Measurements from ENCODE around the gene CCDC196. TPM values are rescaled to one million over a fixed set of nuclear protein-coding genes. Genes with fewer than 3 reads are reported as not detected.

Gene CCDC196
- polyA plus RNA-seq, 3 donors: not detected

- no peaks in the 10 kb centered on the region for H3K36me3 Mint-ChIP-seq
- H3K4me1 Mint-ChIP-seq: no peaks in the 10 kb centered on the region
- H3K36me3 ChIP-seq (replicated peaks in 1 of 2; ENCODE audit: control insufficient read depth in 1 of 2, insufficient read depth in 2 of 2, low read length in 2 of 2): no peaks in the 10 kb centered on the region
- intact Hi-C loops (cut with micrococcal nuclease): no loop called here
- H4K20me1 ChIP-seq (ENCODE audit: insufficient read depth, low read length): no peaks in the 10 kb centered on the region
- H3K9ac ChIP-seq (ENCODE audit: insufficient read depth, low read length, poor library complexity, severe bottlenecking): no peak overlapping the region
- peaks cover 0 to 11% (median 7%) of the 10 kb centered on the region in 7 donors for H3K9me3 Mint-ChIP-seq
- no peaks in the 10 kb centered on the region for H3K27me3 ChIP-seq (ENCODE audit: control insufficient read depth in 2 of 2, insufficient read depth in 2 of 2, low read length in 2 of 2)
- no peak overlapping the region for H3K4me3 Mint-ChIP-seq
- H3K27ac ChIP-seq (ENCODE audit: low read depth in 1 of 2, low read length in 2 of 2): no peak overlapping the region
- H3K27ac Mint-ChIP-seq: no peak overlapping the region
- TF ChIP-seq CTCF (IDR thresholded peaks at IDR 0.05): no peak
- no peaks in the 10 kb centered on the region for H3K27me3 Mint-ChIP-seq (ENCODE audit: low read depth in 3 of 3)
- H3K4me3 ChIP-seq (replicated peaks in 1 of 3; ENCODE audit: low read depth in 2 of 3, low read length in 3 of 3): no peak overlapping the region
- no peaks in the 10 kb centered on the region for H3K4me1 ChIP-seq (ENCODE audit: control insufficient read depth in 1 of 2, insufficient read depth in 2 of 2, low read length in 2 of 2)
- H2AFZ ChIP-seq (ENCODE audit: insufficient read depth, low read depth, low read length, poor library complexity, severe bottlenecking): no peak overlapping the region
- DNase-seq: no peak
- peaks cover 0 to 6% of the 10 kb centered on the region in 2 donors for H3K9me3 ChIP-seq (replicated peaks in 1 of 2; ENCODE audit: control insufficient read depth in 1 of 2, insufficient read depth in 1 of 2, low read length in 2 of 2)
- no peak overlapping the region for H3K4me2 ChIP-seq (replicated peaks; ENCODE audit: extremely low read depth, low read length, poor library complexity, severe bottlenecking)
- WGBS (ENCODE audit: insufficient coverage): no CpG with 5 or more reads among the region's 2 CpGs
- H3K79me2 ChIP-seq (ENCODE audit: insufficient read depth, low read length): no peaks in the 10 kb centered on the region
Observed at GRCh38 chr14:66444271-66444927, 41.8 kb upstream of the CCDC196 start.

- Mint-ChIP-seq H3K27me3 (ENCODE audit: low read depth in 3 of 3) (peaks cover 0 to 2% (median 0%) of the 10 kb centered on the region in 3 donors), H3K9me3 (peaks cover 0 to 6% (median 0%) of the 10 kb centered on the region in 7 donors), H3K4me3 (no peak overlapping the region), H3K27ac (no peak overlapping the region), H3K4me1 (no peaks in the 10 kb centered on the region), H3K36me3 (no peaks in the 10 kb centered on the region)
- Histone ChIP-seq H3K79me2 (ENCODE audit: insufficient read depth, low read length) (no peaks in the 10 kb centered on the region), H4K20me1 (ENCODE audit: insufficient read depth, low read length) (no peaks in the 10 kb centered on the region), H3K9me3 (replicated peaks in 1 of 2; ENCODE audit: control insufficient read depth in 1 of 2, insufficient read depth in 1 of 2, low read length in 2 of 2) (no peaks in the 10 kb centered on the region), H3K27ac (ENCODE audit: low read depth in 1 of 2, low read length in 2 of 2) (no peak overlapping the region), H3K9ac (ENCODE audit: insufficient read depth, low read length, poor library complexity, severe bottlenecking) (no peak overlapping the region), H3K36me3 (replicated peaks in 1 of 2; ENCODE audit: control insufficient read depth in 1 of 2, insufficient read depth in 2 of 2, low read length in 2 of 2) (no peaks in the 10 kb centered on the region), H3K27me3 (ENCODE audit: control insufficient read depth in 2 of 2, insufficient read depth in 2 of 2, low read length in 2 of 2) (no peaks in the 10 kb centered on the region), H2AFZ (ENCODE audit: insufficient read depth, low read depth, low read length, poor library complexity, severe bottlenecking) (no peak overlapping the region), H3K4me1 (ENCODE audit: control insufficient read depth in 1 of 2, insufficient read depth in 2 of 2, low read length in 2 of 2) (no peaks in the 10 kb centered on the region), H3K4me3 (replicated peaks in 1 of 3; ENCODE audit: low read depth in 2 of 3, low read length in 3 of 3) (no peak overlapping the region), H3K4me2 (replicated peaks; ENCODE audit: extremely low read depth, low read length, poor library complexity, severe bottlenecking) (no peak overlapping the region)
- intact Hi-C loops (cut with micrococcal nuclease): no loop called here
- TF ChIP-seq CTCF (IDR thresholded peaks at IDR 0.05): no peak
- no peak for DNase-seq
Observed at GRCh38 chr14:66445936-66446335, 40.2 kb upstream of the CCDC196 start.

All from CD14-positive monocyte (primary cell).